CD4-positive, alpha-beta T cell treated with Interleukin-17A for 4 hours (primary cell): ENCODE results near the gene VWA2.

ENCODE experiments used
- DNase-seq: peaks from one replicate; pipeline ENCODE4 v3.0.0-alpha.2; 2020; ENCODE audit warnings: mixed read lengths

The VWA2 gene

GRCh38 chr10:114278140-114278883, 39.3 kb downstream of the VWA2 start:
- no peak for DNase-seq

- DNase-seq = no peak
Measured at GRCh38 chr10:114278884-114279191, 39.8 kb downstream of the VWA2 start.

- DNase-seq = no peak
Measured at GRCh38 chr10:114279289-114279688, 40.2 kb downstream of the VWA2 start.

GRCh38 chr10:114279901-114280644, 41.0 kb downstream of the VWA2 start:
- no peak for DNase-seq

- DNase-seq = no peak
Measured at GRCh38 chr10:114281006-114281405, 42.0 kb downstream of the VWA2 start.

GRCh38 chr10:114281461-114281860, 42.4 kb downstream of the VWA2 start:
- DNase-seq = no peak

GRCh38 chr10:114282526-114282925, 43.5 kb downstream of the VWA2 start:
- no peak for DNase-seq

GRCh38 chr10:114283091-114283490, 44.0 kb downstream of the VWA2 start:
- DNase-seq = no peak

GRCh38 chr10:114283535-114284234, 44.6 kb downstream of the VWA2 start:
- DNase-seq = no peak

GRCh38 chr10:114284346-114285071, 45.5 kb downstream of the VWA2 start:
- no peak for DNase-seq

- no peak for DNase-seq
Measured at GRCh38 chr10:114285961-114286441, 46.9 kb downstream of the VWA2 start.

- no peak for DNase-seq
Measured at GRCh38 chr10:114286921-114287320, 47.9 kb downstream of the VWA2 start.

GRCh38 chr10:114288424-114289095, 49.5 kb downstream of the VWA2 start:
- DNase-seq = no peak

GRCh38 chr10:114289096-114289436, 50.0 kb downstream of the VWA2 start:
- no peak for DNase-seq

GRCh38 chr10:114290038-114290437, 51.0 kb downstream of the VWA2 start:
- no peak for DNase-seq

GRCh38 chr10:114291076-114291475, 52.0 kb downstream of the VWA2 start:
- DNase-seq = no peak

GRCh38 chr10:114291516-114291915, 52.5 kb downstream of the VWA2 start:
- no peak for DNase-seq

- no peak for DNase-seq
Measured at GRCh38 chr10:114293075-114293474, 54.0 kb downstream of the VWA2 start.

- DNase-seq = no peak
Measured at GRCh38 chr10:114294549-114294948, 55.5 kb downstream of the VWA2 start.

- no peak for DNase-seq
Measured at GRCh38 chr10:114295393-114295792, 56.3 kb downstream of the VWA2 start.

- no peak for DNase-seq
Measured at GRCh38 chr10:114297136-114297705, 58.2 kb downstream of the VWA2 start.

GRCh38 chr10:114300036-114300645, 61.1 kb downstream of the VWA2 start:
- no peak for DNase-seq
